ENCODE results near the gene RPRD1A.

DNA sequence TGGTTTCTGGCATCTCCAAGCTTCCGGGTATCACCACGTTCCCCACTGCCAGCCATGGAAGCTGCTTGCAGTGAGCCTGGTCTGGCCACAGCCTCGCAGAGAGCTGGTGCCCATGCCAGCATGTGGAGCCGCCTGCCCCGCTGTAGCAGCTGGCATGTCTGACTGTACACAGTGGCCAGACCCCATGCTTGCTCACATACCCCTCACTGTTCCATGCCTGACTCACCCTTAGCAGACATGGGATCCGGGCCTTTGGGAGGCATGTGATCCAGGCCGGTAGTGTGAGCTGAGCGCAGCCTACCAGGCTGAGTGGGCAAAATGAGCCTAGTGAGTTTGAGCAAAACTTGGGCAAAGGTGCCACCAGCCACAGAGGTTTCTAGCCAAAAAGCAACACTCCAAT, 18.8 kb upstream of the RPRD1A start:
- TF ChIP-seq POLR2AphosphoS5 (IDR thresholded peaks at IDR 0.05; ENCODE audit: borderline replicate concordance, low read depth, low read length) (no peak), EZH2 (IDR thresholded peaks at IDR 0.05) (no peak), FOXP2 (optimal IDR thresholded peaks at IDR 0.05; ENCODE audit: control extremely low read depth, extremely low read length, insufficient read depth) (no peak)

All from SK-N-MC (cell line).